DMS114 treated with DMSO at 0.1 percent for 48 hours (cell line): ENCODE results near the gene MTUS2.

Source experiments
- DNase-seq: peaks from one replicate; lab custom pipeline; 2025; ENCODE audit not compliant: unreplicated experiment; lab: John Stamatoyannopoulos, UW

MTUS2 gene

DNA sequence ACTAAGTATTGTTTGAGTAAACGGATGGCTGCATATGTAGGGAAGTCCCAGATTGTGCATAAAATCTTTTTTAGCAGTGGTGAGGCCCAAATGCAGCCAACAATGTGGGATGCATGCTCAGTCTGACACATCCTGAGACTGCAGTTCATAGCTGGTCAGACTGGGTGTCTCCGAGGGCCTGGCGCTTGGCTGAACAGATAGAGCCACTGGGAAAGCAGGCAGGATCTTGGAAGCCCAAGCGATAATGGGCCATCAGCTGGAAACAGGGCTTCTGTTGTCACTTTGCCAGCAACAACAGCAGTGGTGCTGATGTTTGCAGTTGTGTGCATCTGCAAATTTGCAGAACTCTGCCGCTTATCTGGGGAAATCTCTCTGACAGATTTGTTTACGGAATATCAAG is 36.1 kb downstream of the MTUS2 start:
- DNase-seq = no peak

DNA sequence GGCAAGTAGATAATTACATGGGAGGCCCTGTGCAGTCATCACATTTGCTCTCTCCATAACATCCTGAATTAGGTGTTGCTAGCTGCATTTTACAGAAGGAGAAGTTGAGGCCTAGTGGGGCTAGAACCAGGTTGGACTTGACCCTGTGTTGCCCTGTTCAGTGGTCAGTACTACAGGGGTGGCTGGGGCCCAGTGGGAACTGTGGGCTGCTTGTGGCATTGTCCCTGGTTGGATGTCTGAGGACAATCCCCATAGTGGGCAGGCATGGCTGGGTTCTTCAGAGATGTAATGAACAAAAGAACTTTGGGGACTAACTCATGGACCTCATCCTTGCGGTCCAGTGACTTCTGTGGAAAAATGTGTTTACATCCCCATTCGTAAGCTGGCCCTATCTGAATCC is 38.9 kb downstream of the MTUS2 start:
- no peak for DNase-seq

DNA sequence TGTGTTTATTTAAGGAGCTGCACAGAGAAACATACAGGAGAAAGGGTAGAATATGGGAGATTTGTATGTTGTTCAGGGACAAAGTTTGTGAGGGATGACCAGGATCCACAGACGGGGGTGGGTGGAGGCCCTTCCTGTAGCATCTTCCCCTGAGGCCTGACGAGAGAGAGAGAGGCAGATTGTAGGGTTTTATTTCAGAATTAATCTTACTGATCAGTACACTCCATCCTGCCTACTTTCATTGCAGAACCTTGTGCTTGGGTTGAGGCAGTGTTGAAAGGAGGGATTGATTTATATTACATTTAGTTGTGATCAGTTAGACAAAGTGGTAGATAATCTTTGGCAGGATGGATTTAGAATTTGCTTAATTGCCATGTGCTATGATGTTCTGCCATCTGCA is 39.6 kb downstream of the MTUS2 start:
- no peak for DNase-seq

DNA sequence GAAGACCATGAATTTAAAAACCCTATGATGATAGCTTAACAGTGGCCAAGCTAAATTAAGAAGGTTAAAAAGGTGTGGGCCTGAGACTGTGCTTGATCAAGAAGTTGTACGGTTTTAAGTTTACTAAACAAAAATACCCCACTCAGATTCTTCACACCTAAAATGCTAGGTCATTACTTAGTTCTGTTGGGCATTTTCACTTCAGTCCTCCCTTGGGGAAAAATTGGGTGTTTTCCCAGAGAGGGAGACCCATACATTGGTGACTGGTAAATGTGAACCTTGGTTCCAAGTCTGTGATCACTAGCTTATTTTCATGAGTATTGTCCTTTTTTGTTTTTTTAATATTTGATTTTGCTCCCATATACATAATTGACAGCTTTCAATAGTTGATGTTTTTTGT is 44.4 kb downstream of the MTUS2 start:
- no peak for DNase-seq

DNA sequence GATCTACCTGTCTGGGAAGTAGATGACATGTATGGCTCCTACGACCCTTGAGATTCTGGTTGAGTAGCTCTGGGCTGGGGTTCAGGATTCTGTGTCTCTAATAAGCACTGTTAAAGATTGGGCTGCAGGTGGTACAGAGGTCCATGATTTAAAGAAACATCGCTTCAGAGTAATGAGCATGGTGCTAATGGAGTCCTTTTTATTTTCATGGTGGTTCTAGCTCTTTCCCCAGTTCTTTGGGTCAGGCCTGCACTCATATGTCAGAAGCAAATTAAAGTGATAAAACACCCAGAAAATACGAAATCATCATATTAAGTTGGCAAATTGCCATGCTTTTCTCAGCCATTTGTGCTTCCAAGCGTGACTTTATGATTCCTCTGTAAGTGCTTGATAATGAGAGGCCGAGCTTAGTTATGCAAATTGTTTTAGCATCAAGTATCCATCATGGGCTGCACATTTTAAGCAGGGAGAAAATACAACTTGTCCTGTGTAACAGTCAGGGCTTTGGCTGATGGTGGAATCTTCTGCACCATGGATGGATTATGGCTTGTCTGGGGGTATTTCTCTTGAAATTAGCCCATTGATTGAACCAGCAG is 45.1 kb downstream of the MTUS2 start:
- no peak for DNase-seq

DNA sequence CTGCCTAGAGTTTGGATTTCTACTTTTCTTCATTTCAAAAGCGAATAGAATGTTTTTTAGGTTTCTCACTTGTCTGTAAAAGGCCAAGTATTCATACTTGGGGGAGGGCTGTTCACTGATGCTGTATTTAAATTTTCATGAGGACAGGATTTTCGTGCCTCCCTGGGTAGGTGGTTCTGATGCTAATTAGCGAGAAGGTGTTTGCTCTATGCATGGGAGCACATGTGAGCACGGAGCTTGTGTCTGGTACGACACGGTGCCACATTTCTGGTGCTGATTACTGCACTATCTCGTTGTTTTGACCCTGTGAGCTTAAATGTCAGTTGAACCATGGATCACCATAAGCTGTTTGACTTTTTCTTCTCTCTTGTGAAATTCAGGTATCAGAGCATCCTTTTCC is 45.8 kb downstream of the MTUS2 start:
- DNase-seq = no peak

DNA sequence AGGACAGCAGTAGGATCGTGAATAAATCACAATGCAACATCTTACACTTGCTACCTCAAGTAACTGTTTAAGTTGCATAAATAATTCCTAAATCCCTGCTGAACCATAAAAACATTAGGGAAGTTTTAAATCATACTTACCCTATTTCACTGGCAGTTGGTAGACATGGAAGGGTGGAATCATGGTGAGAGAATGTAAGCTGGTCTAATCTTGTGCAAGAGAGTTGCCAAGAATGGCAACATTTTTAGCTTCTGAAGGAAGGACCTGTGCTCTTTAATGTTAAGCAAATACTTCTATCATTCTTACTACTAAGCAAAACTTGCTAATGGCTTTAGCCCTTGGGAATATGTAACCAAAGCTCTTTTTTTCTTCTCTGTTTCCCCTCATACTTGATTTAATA is 46.8 kb downstream of the MTUS2 start:
- no peak for DNase-seq

DNA sequence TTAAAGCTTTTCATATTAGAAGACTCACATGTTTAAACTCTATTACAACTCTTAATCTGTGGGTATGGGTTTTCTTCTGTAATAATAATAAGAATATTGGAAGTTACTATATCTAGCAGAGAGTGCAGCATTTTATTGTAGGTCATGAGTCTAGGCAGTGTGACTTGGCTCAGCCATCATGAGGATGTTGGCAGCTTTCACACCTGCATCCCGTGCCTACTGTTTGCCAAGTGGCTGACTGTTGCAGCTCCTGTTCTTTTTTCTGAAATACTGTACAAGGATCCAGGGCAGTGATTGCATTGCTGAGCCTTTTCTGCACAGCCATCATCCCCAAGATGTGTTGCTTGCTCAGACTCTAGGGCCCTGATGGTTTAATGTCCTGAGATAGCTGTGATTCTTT is 47.4 kb downstream of the MTUS2 start:
- DNase-seq = no peak

DNA sequence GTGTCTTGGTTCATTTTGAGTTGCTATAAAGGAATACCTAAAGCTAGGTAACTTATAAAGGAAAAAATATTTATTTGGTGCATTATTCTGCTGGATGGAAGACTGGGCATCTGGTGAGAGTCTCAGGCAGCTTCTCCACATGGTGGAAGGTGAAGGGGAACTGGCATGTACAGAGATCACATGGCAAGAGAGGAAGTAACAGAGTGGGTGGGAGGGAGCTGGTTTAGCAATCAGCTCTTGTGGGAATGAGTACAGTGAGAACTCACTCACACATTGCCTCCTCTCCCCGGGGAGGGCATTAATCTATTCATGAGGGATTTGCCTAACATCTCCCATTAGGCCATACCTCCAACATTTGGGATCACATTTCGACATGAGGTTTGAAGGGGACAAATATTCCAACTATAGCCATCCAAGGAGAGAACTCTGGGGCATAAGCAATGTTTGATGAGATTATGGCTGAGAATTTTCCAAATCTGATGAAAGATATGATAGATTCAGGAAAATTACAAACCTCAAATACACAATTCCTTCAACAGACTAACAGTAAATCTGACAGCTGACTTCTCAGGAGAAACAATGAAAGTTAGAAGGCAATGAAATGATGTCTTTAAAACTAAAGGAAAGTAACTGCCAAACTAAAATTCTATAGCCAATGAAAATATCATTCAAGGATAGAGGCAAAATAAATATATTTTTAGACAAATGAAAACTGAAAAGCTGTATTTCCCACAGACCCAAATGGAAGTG is 52.5 kb downstream of the MTUS2 start:
- no peak for DNase-seq

DNA sequence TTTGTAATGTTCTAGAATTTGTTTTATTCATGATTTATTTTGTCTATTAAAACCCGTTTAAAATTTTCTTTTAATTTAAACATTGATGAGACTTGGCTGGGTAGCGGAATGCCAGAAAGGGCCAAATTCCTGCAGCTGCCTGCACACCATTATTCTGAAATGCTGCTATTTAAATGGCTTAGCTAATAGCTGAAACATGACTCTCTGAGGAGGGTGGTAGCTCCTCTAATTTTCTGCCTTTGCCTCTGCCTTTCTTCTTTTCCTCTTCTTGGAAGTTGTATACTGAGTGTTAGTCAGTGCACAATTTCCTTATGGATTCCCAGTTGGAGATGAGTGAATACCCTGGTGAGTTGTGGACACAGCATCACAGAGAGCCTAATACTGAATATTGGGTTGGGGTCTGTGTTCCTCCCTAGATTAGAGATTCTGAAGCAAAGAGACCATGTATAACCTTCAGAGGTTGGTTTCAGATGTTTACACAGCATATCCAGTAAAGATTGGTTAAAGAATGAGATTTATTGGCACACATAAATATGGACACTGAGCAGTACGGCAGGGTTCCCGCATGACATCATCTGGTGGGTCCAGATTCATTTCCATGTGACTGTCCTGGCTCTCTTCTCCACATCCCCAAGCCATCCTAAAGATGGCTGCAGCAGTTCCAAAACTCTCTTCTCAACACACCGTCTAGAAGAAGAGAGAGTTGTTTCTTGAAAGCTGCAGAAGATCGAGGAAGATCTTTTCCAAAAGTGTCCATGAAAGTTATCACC is 55.9 kb downstream of the MTUS2 start:
- no peak for DNase-seq

DNA sequence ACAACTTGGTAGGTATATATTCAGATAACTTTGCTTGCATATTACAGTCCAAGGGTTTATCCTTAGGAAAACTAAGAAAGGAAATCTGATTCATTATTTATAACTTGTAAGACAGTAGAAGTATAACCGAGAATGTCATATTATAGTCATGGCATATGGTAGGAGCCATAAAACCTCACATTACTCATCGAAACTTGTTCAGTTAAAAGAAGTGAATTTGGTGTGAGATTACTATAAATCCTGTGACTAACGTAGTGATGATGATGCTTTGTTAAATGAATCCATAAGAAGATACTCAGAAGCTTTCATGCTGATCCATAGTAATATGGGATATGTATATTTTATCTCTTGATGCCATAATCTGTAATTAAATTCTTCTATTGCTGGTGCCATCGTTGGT is 57.3 kb downstream of the MTUS2 start:
- DNase-seq = no peak

DNA sequence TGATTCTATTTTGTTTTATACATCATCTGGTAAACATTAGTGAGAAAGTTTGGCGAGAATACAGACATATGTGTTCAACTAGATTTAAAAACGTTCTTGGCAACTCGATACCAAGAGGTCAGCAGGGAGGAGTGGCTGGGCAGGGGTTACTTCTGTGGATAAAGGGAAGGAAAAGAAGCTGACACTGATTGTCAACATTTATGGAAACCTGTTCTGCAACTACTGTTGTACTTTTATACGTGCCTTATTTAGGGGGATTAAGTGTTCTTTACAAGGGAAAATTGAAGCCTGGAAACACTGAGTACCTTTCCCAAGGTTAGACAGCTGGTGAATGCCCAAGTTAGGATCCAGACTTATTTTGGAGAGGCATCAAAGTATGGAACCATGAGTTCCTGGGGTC is 65.0 kb downstream of the MTUS2 start:
- no peak for DNase-seq

DNA sequence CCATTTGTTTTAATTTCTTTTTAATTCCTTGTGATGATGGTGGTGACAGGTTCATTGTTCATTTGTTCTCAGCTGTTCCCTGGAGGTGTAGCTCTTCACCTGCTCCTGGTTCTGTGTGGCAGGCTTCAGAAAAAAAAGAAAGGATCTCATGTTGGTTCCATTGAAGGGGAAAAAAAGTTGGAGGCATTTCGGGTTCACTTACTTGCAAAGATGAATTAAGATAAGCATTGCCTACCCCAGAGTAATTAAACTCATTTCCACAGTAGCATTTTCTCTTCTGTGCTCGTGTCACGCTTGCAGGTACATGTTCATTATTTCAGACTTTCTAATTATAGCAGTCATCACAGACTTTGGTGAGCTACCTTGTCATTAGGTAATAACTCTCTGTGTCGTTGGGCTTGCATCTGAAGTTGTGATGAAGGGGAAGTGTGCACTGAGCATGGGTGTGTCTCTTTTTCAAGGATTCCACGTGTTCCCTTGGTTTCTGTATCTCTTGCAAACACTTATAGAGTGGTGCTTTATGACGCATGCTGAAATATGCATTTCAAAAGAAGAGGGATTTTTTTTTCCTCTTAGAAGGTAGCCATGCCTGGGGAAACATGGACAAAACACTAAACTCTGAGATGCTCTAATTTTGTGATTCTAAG is 69.1 kb downstream of the MTUS2 start:
- no peak for DNase-seq

DNA sequence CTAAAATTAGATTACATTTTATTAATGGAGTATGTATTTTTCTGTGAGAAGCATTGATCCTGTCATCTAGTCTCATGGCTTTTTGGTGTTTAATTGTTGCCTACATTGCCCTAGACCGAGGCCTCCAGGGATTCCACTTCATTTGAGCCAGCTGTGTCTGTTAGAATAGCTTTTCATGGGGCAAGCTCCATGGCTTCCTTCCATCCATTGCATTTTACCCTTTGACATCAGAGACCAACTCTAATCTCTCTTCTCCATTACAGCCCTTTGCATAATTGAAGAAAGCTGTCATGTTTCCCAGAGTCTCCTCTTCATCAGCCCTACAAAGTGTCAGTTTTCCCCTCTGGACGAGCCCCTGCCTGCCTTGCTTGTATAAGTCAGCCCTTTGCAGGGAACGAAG is 70.6 kb downstream of the MTUS2 start:
- no peak for DNase-seq

DNA sequence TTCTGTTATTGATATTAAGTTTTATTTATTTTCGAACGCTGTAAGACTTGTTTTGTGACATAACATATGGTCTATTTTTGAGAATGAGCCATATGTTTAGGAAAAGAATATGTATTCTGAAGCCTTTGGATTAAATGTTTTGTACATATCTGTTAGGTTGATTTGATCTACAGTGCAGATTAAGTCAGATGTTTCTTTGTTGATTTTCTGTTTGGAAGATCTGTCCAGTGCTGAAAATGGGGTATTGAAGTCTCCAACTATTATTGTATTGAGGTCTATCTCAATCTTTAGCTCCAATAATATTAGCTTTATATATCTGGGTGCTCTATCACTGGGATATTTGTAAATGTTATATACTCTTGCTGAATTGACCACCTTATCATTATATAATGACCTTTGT is 97.9 kb downstream of the MTUS2 start:
- DNase-seq = no peak

DNA sequence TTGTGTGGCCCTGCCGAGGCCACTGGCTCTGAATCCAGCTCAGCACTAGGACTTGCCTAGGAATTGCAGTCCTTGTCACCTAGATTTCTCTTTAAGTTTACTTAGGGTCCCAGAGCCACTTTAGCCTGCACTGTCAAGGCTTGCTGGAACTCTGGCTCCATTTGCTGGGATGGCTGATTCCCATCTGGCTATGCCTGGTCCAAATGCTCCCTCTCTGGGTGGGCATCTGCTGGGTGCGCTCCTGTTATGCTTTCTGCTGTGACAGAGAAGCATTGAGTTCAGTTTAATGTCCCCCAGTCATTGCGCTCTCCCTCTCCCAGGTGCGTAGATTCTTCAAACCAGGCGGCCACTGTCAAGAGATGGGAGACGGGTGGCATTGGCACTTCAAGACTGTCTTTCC is 102.2 kb downstream of the MTUS2 start:
- DNase-seq = no peak

DNA sequence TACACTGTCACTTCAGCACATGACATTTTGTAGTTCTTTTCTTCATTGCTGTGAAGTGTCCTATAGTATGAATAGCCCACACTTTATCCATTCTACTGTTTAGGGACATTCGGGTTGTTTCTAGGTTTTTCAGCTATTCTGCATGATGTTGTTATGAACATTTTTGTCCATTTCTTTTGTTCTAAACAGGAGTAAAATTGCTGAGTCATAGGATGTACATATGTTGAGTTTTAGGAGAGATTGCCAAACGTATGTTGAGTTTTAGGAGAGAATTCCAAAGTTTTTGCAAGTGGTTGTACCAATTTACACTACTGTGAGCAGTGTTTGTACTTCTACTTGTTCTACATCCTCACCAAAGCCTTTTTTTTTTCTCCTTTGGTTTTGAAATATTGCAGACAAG is 115.0 kb downstream of the MTUS2 start:
- DNase-seq = no peak

DNA sequence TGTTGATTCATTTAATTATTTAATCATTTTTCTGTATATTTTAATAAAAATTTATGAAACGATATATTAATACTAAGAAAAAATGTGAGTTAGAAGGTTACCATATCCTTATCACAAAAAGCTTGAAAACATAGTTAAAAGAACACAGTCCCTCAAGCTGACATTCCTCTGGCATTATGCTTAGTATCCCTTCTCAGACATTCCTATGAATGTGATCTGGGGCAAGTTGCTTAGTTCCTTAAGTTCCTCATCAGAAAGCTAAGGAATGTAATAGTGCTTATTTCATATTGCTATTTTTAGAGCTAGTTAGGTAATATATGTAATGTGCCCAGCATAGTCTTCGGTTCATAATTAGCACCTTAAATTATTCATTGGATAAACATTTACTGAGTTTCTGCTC is 122.8 kb downstream of the MTUS2 start:
- no peak for DNase-seq

DNA sequence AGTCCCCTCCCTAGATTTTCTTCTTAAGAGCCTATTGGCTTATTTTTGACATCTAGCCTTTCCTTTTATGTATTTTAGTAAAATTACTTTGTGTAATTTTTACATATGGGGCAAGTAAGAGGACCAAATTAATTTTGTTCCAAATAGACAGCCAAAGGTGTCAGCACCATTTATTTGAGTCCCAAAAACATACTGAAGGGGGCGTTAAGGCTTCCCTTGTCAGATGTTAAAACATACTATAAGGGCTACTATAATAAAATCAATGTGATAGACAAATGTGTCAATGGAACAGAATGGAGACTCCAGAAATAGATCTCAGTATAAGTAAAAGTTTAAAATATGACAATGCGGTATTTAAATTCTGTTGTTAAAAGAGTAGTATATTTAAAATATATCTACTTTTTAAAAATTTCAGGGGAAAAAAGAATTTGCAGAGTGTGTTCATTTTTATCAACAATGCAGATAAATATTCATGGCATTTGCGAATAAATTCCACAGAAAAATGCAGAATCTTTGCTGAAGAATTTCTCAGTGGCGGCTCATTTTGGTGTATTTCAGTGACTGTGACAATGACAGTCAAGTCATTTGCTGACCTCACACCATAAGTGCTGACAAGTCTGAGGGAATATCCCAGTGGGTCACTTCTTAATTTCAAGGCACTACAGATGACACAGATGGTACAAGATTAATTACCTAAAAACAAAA is 133.7 kb downstream of the MTUS2 start:
- DNase-seq = no peak

DNA sequence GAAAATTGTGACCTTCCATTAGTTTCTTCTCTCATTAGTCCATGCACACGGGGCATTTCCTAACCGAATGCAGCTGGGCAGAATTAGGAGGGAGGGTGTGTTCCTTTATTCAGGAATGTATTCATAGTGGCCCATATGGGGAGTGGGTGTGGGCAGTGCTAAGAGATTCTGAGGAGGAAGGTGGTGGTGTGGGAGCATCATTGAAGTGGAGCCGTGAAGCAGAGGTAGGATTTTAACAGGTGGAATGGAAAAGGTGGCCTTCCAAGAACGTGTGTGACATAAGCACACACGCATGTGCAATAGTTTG is 134.2 kb downstream of the MTUS2 start:
- DNase-seq = no peak

DNA sequence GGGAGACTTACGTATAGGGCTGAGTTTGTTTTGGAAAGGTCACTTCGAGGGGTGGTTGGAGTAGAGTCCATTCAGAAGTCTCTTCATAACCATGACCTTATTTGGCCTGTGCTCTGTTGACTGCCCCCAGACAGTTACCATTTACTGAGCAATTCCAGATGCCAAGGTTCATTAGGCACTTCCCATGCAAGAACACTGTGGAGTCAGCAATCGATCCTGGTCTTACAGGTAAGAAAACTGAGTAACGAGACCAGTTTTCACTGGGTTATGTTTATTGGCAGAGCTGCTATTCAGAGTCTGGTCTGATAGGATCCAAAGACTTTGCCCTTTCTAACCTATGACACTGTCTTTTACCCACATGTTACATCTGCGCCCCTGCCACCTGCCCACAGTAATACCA is 134.7 kb downstream of the MTUS2 start:
- DNase-seq = no peak
